GM12864 (cell line): ENCODE results near the gene NCOR1.
A peak's percentile ranks its signal among the peaks of the same experiment; 100 is the strongest.

ENCODE experiments used
- DNase-seq: peaks from one replicate; pipeline ENCODE4 v3.0.0-alpha.2; 2011; ENCODE audit warnings: low read depth
- H3K4me3 ChIP-seq: 2 replicates; pipeline ENCODE4 v1.5.1; 2011; ENCODE audit warnings: mild to moderate bottlenecking, low read depth, low read length, control low read depth
- CTCF ChIP-seq: IDR thresholded peaks from 2 replicates; pipeline ENCODE4 v1.5.1; 2011; ENCODE audit warnings: low read depth, mild to moderate bottlenecking, moderate library complexity, low read length, control low read depth, inconsistent platforms; ENCODE audit errors: missing control alignments

Gene NCOR1

GRCh38 chr17:15999974-16000827, 215.1 kb downstream of the NCOR1 start:
- no peak for DNase-seq
- no peak for TF ChIP-seq CTCF

GRCh38 chr17:15999141-15999973, 216.0 kb downstream of the NCOR1 start, which contains the start of the genes TTC19 and ZSWIM7:
Gene TTC19 (plus strand): TSS chr17:15999824. CDS start chr17:15999849, 25 bp downstream.
Gene ZSWIM7 (minus strand): TSS chr17:15999704. CDS start chr17:15999594, 110 bp downstream.
- peak; percentile 85 for DNase-seq
- TF ChIP-seq CTCF, result no peak
- H3K4me3 ChIP-seq, result peak within 1 kb of the TSS; percentile 74

More at GRCh38 chr17:15999974-16000827, 215.1 kb downstream of the NCOR1 start:
- H3K4me3 ChIP-seq, result peak overlapping the region; percentile 74

- no peak overlapping the region for H3K4me3 ChIP-seq
- DNase-seq, result no peak
These were observed 217.2 kb downstream of the NCOR1 start for GRCh38 chr17:15998031-15998562.

GRCh38 chr17:15996322-15996721, 219.0 kb downstream of the NCOR1 start:
- no peak for TF ChIP-seq CTCF
- no peak for DNase-seq
- no peak overlapping the region for H3K4me3 ChIP-seq

More at GRCh38 chr17:15998031-15998562, 217.2 kb downstream of the NCOR1 start:
- TF ChIP-seq CTCF, result no peak

GRCh38 chr17:15981646-15982580, 233.4 kb downstream of the NCOR1 start:
- no peak for DNase-seq
- no peak overlapping the region for H3K4me3 ChIP-seq
- no peak for TF ChIP-seq CTCF

- no peak overlapping the region for H3K4me3 ChIP-seq
- peak; percentile 45 for DNase-seq
These were observed 234.1 kb downstream of the NCOR1 start for GRCh38 chr17:15981208-15981607.

More at GRCh38 chr17:15981208-15981607, 234.1 kb downstream of the NCOR1 start:
- TF ChIP-seq CTCF, result no peak
